ENCODE data around the gene KIF3C.
"Not testable (repeated sequence)": the region's sequence is repeated elsewhere in the genome, so short reads cannot be mapped to it uniquely, and the experiment has no call there.

KIF3C gene

GRCh38 chr2:25922501-25922900 is 59.8 kb downstream of the KIF3C start:
- TF ChIP-seq, protein P1, sequence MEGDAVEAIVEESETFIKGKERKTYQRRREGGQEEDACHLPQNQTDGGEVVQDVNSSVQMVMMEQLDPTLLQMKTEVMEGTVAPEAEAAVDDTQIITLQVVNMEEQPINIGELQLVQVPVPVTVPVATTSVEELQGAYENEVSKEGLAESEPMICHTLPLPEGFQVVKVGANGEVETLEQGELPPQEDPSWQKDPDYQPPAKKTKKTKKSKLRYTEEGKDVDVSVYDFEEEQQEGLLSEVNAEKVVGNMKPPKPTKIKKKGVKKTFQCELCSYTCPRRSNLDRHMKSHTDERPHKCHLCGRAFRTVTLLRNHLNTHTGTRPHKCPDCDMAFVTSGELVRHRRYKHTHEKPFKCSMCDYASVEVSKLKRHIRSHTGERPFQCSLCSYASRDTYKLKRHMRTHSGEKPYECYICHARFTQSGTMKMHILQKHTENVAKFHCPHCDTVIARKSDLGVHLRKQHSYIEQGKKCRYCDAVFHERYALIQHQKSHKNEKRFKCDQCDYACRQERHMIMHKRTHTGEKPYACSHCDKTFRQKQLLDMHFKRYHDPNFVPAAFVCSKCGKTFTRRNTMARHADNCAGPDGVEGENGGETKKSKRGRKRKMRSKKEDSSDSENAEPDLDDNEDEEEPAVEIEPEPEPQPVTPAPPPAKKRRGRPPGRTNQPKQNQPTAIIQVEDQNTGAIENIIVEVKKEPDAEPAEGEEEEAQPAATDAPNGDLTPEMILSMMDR (conservative IDR thresholded peaks at IDR 0.05) = no peak
- no peak for TF ChIP-seq ZFX (IDR thresholded peaks at IDR 0.05)
- no peak overlapping the region for H3K27ac ChIP-seq

- H3K27ac ChIP-seq = no peak overlapping the region
- TF ChIP-seq, protein P1 (conservative IDR thresholded peaks at IDR 0.05) = no peak
- no peak for TF ChIP-seq ZFX (IDR thresholded peaks at IDR 0.05)
Observed at GRCh38 chr2:25920786-25921415, 61.4 kb downstream of the KIF3C start.

DNA sequence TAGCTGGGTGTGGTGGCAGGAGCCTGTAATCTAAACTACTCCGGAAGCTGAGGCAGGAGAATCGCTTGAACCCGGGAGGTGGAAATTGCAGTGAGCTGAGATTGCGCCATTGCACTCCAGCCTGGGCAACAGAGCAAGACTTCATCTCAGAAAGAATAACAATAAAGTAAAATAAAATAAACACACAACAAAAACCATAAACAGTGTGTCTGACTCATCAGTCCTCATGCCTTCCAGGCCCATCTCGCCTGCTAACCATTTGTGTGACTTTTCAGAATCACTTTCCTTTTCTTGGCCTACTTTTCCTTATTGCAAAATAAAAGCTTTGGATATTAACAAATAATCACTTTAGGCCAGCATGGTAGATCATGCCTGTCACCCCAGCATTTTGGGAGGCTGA is 62.0 kb downstream of the KIF3C start:
- TF ChIP-seq, protein P1 (conservative IDR thresholded peaks at IDR 0.05) = no peak
- TF ChIP-seq ZFX (IDR thresholded peaks at IDR 0.05) = no peak
- no peak overlapping the region for H3K27ac ChIP-seq

DNA sequence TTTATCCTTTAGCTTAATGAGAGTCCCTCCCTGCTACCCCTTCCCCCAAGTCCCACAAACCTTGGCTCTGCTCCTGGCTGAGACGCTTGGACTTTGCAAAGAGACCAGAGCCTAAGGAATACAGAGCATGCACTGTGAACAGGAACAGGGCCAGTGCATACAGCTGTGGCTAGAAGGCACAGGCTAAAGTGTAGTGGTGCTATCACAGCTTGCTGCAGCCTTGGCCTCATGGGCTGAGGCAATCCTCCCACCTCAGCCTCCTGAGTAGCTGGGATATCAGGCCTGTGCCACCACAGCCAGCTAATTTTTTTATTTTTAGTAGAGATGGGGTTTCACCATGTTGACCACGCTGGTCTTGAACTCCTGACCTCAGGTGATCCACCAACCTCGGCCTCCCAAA is 64.5 kb downstream of the KIF3C start:
- TF ChIP-seq, protein P1 (conservative IDR thresholded peaks at IDR 0.05) = no peak
- TF ChIP-seq ZFX (IDR thresholded peaks at IDR 0.05) = no peak
- no peak overlapping the region for H3K27ac ChIP-seq

DNA sequence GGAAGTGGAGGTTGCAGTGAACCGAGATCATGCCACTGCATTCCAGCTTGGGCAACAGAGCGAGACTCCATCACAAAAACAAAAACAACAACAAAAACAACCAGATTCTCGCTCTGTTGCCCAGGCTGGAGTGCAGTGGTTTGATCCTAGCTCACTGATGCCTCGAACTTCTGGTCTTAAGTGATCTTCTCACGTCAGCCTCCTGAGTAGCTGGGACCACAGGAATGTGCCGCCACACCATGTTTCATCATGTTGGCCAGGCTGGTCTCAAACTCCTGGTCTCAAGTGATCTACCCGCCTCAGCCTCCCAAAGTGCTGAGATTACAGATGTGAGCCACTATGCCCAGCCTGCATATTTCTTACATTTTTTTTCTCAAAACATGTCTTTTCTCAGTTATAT is 64.9 kb downstream of the KIF3C start:
- H3K27ac ChIP-seq = not testable (repeated sequence)

- not testable (repeated sequence) for H3K27ac ChIP-seq
Observed at GRCh38 chr2:25915944-25916772, 66.1 kb downstream of the KIF3C start.

DNA sequence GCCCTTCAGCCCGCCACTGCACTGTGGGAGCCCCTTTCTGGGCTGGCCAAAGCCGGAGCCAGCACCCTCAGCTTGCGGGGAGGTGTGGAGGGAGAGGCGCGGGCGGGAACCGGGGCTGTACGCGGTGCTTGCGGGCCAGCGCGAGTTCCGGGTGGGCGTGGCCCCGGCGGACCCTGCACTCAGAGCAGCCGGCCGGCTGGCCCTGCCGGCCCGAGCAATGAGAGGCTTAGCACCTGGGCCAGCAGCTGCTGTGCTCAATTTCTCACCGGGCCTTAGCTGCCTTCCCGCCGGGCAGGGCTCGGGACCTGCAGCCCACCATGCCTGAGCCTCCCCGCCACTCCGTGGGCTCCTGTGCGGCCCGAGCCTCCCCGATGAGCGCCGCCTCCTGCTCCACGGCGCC is 66.9 kb downstream of the KIF3C start:
- not testable (repeated sequence) for H3K27ac ChIP-seq

DNA sequence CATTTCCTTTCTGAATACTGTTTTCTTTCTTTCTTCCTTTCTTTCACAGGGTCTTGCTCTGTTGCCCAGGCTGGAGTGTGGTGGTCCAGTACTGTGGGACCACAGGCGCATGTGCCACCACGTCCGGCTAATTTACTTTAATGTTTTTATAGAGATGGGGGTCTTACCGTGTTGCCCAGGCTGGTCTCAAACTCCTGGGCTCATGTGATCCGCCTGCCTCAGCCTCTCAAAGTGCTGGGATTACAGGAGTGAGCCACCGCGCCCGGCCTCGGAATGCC is 68.7 kb downstream of the KIF3C start:
- H3K27ac ChIP-seq = not testable (repeated sequence)

DNA sequence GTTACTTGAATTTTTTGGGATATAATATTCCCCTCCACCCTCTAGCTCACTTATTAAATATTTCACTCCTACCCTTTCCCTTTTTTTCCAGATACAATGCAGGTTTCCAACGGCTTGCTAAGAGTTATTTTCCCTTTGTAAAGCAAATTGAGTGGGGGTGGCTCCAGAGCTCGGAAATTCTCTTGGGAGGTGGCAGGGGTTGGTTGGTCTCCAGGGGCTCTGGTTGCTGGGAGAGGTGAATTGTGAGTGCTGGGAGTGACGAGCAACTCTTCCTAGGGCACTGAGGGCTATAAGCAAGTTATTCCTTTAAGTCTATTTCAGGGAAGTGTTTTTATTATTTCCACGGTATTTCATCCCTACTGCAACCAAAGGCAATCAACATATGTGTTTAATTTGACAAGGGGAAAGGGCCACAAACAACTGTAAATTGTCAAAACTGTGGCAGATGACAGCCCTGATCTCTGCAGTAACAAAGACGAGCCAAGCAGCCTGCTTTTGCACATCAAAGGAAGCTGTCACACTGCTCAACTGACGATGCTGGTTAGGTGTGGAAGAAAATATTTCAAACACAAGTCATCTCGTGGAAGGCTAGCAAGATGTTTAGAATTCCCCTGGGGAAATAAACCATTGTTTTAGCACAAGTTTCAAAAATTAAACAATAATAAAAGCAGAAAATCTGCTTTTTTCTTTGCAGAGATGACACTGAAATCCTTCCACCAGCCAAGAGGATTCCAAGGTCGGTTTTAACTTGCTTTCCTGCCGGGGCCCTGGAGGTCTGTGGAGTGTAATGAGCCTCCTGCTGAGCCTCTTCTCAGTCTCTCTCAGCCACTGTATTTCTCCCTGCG is 69.2 kb downstream of the KIF3C start:
- no peak overlapping the region for H3K27ac ChIP-seq
- TF ChIP-seq, protein P1 (conservative IDR thresholded peaks at IDR 0.05) = no peak

DNA sequence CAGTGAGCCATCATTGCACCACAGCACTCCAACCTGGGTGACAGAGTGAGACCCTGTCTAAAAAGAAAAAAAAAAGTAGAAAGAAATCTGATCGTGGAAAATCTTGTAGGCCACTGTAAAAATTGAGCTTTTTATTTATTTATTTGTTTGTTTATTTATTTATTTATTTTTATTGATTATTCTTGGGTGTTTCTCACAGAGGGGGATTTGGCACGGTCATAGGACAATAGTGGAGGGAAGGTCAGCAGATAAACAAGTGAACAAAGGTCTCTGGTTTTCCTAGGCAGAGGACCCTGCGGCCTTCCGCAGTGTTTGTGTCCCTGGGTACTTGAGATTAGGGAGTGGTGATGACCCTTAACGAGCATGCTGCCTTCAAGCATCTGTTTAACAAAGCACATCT is 72.7 kb downstream of the KIF3C start:
- H3K27ac ChIP-seq = not testable (repeated sequence)
